IPS-18a (cell line): Measurements from ENCODE around the gene FAM43B.

Experiments
- H3K27ac ChIP-seq: one replicate; pipeline ENCODE4 v1.5.1; 2013; ENCODE audit warnings: low read length
- H3K27me3 ChIP-seq: one replicate; pipeline ENCODE4 v1.6.1; 2013; ENCODE audit warnings: mild to moderate bottlenecking, low read length; ENCODE audit not compliant: control insufficient read depth, insufficient read depth
- H3K36me3 ChIP-seq: one replicate; pipeline ENCODE4 v1.6.1; 2013; ENCODE audit warnings: low read depth, low read length; ENCODE audit not compliant: control insufficient read depth
- H3K4me1 ChIP-seq: one replicate; pipeline ENCODE4 v1.6.1; 2013; ENCODE audit warnings: low read depth, low read length; ENCODE audit not compliant: control insufficient read depth
- H3K4me3 ChIP-seq: one replicate; pipeline ENCODE4 v1.5.1; 2013; ENCODE audit warnings: low read length
- H3K9ac ChIP-seq: one replicate; pipeline ENCODE4 v1.6.1; 2013; ENCODE audit warnings: mild to moderate bottlenecking, low read length, moderate library complexity
- H3K9me3 ChIP-seq: one replicate; pipeline ENCODE4 v1.6.1; 2013; ENCODE audit warnings: low read depth, low read length; ENCODE audit not compliant: control insufficient read depth

FAM43B gene

DNA sequence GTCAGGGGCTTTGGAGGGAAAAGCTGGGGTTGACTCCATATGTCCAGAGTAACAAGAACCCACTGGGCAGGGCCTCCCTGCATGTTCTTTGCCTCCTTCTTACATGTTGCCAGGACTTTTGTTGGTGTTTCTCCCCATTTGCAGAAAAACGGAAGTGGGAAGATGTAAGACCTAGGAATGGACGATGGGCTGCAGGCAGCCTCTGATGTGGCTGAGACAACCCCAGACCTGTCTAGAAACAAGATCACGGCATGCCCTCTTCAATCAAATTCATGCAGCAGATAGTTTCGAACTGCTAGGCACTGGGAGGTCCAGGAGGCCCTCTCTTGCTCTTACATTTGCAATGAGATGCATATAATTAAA lies 3.4 kb downstream of the FAM43B start:
- Histone ChIP-seq H3K36me3 (no peaks in the 10 kb centered on the region), H3K4me1 (no peaks in the 10 kb centered on the region), H3K9me3 (no peaks in the 10 kb centered on the region), H3K4me3 (no peak overlapping the region), H3K27me3 (peaks cover 75% of the 10 kb centered on the region), H3K27ac (no peak overlapping the region), H3K9ac (no peak overlapping the region)

DNA sequence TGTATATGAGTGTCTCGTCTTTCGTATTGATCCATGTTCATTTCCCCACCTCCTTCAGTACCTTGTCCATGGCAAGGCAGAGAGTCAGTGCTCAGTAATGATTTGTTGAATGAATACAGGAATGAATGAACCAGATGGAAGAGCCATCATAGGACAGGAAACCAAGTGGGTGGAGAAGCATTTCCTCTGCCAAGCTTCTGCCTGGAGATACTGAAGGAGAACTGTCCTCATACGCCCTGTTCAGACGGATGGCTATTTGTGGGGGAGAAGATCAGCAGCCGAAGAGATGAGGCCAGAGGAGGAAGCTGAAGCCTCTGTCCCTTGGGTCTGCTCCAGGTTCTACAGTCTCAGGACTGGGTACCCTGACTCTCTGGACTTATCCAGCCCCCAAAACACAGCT lies 5.8 kb downstream of the FAM43B start:
- H3K4me3 ChIP-seq = no peak overlapping the region
- no peak overlapping the region for H3K9ac ChIP-seq
- H3K27me3 ChIP-seq = peaks cover 51% of the 10 kb centered on the region
- H3K27ac ChIP-seq = no peak overlapping the region
- H3K36me3 ChIP-seq = no peaks in the 10 kb centered on the region
- no peaks in the 10 kb centered on the region for H3K9me3 ChIP-seq
- no peaks in the 10 kb centered on the region for H3K4me1 ChIP-seq

DNA sequence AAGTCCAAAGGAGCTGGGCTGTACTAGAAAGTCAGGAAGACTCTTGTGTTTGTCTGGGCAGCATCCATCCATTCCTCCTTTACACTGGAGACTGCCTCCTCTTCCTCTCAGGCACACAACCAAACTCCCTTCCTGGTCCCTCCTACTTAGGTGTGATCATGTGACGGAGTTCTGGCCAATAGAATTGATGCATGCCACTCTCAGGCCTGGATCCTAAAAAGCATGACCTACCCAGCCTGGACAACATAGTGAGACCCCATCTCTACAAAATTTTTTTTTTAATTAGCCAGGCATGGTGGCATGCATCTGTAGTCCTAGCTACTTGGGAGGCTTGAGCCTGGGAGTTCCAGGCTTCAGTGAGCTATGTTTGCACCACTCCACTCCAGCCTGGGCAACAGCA lies 8.6 kb downstream of the FAM43B start:
- no peaks in the 10 kb centered on the region for H3K4me1 ChIP-seq
- H3K4me3 ChIP-seq = no peak overlapping the region
- H3K36me3 ChIP-seq = no peaks in the 10 kb centered on the region
- H3K27me3 ChIP-seq = peaks cover 23% of the 10 kb centered on the region
- H3K9me3 ChIP-seq = no peaks in the 10 kb centered on the region
- no peak overlapping the region for H3K27ac ChIP-seq
- no peak overlapping the region for H3K9ac ChIP-seq

DNA sequence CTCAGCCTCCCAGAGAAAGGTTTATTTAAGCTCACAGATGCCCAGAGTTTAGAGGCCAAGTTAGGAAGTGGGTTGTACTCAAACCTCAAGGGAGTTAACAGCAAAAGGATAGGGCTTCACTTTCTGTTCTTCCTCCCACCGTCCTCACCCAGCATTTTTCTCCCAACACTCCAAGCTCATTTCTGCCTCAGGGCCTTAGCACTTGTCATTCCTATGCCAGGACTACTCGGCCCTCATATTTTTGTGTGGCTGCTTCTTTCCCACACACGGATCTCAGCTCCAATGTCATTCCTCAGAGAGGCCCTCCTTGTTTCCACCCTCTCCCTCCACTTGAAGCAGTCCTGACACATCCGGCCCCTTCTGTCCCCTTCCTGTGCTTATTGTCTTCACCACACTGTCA lies 12.9 kb downstream of the FAM43B start:
- Histone ChIP-seq H3K36me3 (no peaks in the 10 kb centered on the region), H3K27ac (no peak overlapping the region), H3K9ac (no peak overlapping the region), H3K4me3 (no peak overlapping the region), H3K9me3 (no peaks in the 10 kb centered on the region), H3K4me1 (no peaks in the 10 kb centered on the region), H3K27me3 (peaks cover 5% of the 10 kb centered on the region)

DNA sequence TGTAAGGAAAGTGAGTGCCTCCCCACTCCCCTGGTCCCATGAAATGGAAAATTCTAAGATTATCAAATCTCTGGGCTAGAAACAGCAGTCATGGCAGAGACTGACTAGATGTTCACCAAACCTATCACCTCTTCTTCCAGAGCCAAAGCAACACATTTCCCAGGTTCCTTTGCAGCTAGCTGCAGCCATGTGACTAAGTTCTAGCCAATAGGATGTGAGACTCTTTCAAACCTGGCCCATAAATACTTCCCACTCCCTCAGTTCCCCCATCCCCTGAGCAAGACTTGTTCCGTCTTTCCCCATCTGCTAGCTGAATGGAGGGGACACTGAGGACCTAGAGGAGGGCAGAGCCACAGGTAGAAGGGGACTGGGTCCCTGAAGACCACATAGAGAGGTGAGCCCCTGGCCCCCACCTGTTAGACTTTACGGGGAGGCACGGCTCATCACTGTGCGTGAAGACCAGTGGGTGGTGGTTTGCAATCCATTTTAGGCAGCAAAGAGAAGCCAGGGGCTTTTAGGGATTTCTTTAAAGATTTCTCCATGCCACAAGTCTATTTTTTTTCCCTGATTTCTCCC lies 17.2 kb downstream of the FAM43B start:
- Histone ChIP-seq H3K9me3 (no peaks in the 10 kb centered on the region), H3K9ac (no peak overlapping the region), H3K27ac (no peak overlapping the region), H3K4me1 (no peaks in the 10 kb centered on the region), H3K27me3 (peaks cover 8% of the 10 kb centered on the region), H3K36me3 (no peaks in the 10 kb centered on the region), H3K4me3 (no peak overlapping the region)

DNA sequence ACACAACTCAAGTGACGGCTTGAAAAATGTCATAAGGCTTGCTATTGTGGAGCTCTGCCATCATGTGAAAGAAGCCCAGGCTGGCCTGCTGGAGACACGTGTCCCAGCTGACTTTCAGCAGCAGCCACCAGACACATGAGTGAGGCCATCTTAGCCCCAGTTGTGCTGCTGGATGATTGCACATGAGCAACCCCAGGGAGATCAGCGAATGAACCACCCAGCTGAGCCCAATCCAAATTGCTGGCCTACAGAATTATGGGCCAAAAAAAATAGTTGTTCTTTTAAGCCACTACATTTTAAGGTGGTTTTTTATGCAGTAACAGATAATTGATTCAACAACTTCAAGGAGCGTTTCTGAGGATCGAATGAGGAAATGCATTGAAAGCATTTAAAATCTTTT lies 19.1 kb downstream of the FAM43B start:
- Histone ChIP-seq H3K9ac (no peak overlapping the region), H3K36me3 (no peaks in the 10 kb centered on the region), H3K27me3 (peaks cover 8% of the 10 kb centered on the region)

DNA sequence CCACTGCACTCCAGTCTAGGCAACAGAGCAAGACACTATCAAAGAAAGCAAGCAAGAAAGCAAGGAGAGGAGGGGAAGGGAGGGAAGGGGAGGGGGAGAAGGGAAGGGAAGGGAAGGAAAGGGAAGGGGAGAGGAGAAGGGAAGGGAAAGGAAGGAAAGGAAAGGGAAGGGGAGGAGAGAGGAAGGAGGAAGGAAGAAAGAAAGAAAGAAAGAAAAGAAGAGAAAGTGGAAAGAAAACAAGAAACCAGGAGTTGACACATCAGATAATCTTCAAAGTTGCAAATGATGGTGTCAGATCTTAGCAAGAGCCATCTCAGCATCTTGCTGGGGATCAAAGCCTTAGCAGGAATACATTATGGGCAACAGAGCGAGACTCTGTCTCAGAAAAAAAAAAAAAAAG lies 21.6 kb downstream of the FAM43B start:
- Histone ChIP-seq H3K9me3 (no peaks in the 10 kb centered on the region), H3K4me1 (no peaks in the 10 kb centered on the region), H3K27ac (no peak overlapping the region), H3K4me3 (no peak overlapping the region), H3K9ac (no peak overlapping the region), H3K27me3 (peaks cover 8% of the 10 kb centered on the region), H3K36me3 (no peaks in the 10 kb centered on the region)

More for the DNA sequence above, 19.1 kb downstream of the FAM43B start:
- Histone ChIP-seq H3K27ac (no peak overlapping the region), H3K4me1 (no peaks in the 10 kb centered on the region), H3K9me3 (no peaks in the 10 kb centered on the region), H3K4me3 (no peak overlapping the region)

DNA sequence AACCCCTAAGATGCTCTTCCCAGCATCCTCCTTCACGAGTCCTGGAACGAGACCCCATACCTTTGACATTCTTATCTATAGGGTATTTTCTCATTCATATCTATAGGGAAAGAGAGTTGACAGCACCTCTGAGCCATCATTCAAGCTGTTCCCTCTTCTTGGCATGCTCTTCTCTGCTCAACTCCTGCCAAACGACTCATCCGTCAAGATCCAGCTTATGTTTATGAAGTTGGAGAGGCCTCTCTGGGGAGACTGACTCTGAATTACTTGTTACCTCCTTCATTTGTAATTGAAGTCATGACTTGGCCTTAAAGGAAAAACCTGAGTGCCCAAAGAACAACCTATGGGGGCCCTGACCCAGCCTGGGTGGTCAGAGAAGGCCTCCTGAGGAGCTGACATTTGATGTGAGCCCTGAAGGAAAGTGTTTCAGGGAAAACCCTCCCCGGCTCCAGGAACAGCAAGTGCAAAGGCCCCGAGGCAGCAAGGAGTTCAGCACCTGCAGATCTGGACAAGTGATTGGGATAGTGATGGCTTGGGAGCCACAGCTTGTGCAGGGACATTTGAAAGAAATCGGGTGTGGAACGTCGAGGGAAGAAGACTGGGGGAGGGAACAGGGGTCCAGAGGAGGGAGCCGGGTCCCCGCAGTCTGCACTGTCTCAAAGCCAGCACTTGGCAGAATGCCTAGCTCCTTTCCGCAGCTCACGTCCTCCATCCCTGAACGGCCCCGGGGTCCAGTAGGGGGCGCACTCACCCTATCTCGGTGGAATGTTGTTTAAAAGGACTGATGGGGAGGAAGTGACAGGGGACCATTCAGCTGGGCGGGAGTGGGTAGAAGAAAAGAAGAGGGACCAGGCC lies 22.5 kb downstream of the FAM43B start:
- Histone ChIP-seq H3K4me1 (no peaks in the 10 kb centered on the region), H3K9me3 (no peaks in the 10 kb centered on the region), H3K9ac (no peak overlapping the region), H3K4me3 (no peak overlapping the region), H3K27me3 (peaks cover 8% of the 10 kb centered on the region), H3K27ac (no peak overlapping the region), H3K36me3 (no peaks in the 10 kb centered on the region)

DNA sequence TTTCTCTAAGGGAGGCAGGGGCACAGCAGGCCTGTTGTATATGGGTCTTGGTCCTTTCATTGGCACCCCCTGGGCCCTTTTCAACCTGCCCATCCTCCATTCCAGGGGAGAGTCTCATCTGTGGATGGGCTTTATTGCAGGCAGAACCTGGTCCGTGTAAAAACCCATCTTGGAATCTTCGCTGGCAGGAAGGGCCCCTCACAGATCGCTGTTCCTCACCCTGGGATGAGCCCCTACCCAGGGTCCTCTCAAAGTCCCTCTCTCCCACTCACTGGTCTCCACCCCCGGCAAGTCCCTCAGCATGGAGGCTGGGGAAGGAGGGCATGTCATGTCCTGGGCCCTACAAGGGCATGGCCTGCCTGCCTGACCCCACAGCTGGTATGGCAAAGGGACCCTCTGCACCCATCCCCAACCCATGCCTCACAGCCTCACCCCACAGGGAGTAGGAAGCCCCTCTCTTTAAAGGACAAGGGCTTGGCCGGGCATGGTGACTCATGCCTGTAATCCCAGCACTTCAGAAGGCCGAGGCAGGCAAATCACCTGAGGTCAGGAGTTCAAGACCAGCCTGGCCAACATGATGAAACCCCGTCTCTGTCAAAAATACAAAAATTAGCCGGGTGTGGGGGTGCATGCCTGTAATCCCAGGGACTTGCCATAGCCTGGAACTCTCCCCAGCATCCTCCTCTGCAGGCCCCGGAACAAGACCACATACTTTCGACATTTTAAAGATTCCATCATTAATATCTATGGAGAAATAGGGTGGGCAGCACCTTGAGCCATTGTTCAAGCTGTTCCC lies 23.4 kb downstream of the FAM43B start:
- no peaks in the 10 kb centered on the region for H3K4me1 ChIP-seq
- no peak overlapping the region for H3K9ac ChIP-seq
- H3K27me3 ChIP-seq = peaks cover 8% of the 10 kb centered on the region
- no peaks in the 10 kb centered on the region for H3K9me3 ChIP-seq
- no peak overlapping the region for H3K4me3 ChIP-seq
- no peak overlapping the region for H3K27ac ChIP-seq
- no peaks in the 10 kb centered on the region for H3K36me3 ChIP-seq

DNA sequence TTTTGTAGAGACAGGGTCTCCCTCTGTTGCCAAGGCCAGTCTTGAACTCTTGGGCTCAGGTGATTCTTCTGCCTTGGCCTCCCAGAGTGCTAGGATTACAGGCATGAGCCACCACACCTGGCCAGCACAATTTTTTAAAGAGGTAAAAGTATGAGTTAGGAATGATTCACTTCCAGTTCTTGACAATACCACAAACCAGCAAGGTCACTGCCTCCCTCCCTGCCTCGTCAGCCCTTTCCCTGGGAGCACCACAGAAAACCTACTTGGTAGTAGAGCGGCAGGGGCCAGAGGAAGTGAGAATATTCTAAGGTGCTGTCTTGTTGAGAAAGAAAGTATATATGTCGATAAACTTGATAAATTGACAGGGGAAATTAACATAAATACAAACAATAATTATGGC lies 25.7 kb downstream of the FAM43B start:
- H3K27ac ChIP-seq = no peak overlapping the region
- no peaks in the 10 kb centered on the region for H3K4me1 ChIP-seq
- H3K4me3 ChIP-seq = no peak overlapping the region
- H3K9me3 ChIP-seq = no peaks in the 10 kb centered on the region
- no peak overlapping the region for H3K9ac ChIP-seq
- H3K27me3 ChIP-seq = peaks cover 8% of the 10 kb centered on the region
- H3K36me3 ChIP-seq = no peaks in the 10 kb centered on the region

DNA sequence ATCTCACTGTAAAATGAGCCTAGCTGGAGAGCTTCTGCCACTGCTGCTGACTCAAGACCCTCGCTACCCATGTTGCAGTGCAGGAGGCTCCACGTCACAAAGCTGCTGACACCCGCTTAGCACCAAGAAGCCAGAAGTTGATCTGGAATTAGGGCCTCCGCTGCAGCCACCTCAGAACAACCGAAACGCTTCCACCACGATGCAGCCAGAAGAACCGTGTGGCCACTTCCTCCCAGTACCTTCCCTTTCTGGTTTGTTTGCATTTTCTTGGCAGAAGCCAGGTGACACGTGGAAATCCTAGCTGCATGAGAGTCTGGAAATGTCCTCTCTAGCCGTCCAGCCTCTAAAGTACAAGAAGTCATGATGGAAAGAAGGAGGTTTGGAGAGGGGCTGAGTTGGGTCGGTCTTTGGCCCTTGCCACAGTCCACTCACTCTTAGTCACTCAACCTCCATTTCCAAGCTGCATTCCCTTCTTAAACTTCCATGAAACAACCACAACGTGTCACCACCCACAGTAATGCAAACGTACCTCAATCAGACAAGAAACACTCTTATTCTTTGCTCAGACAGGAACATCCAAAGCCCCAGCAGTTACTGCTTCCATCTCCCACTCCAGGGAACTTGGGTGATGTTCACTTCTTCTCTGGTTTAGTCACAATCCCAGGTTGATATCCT lies 26.5 kb downstream of the FAM43B start:
- peaks cover 1% of the 10 kb centered on the region for H3K27me3 ChIP-seq
- H3K4me3 ChIP-seq = no peak overlapping the region
- no peak overlapping the region for H3K9ac ChIP-seq
- H3K36me3 ChIP-seq = no peaks in the 10 kb centered on the region
- no peaks in the 10 kb centered on the region for H3K4me1 ChIP-seq
- no peak overlapping the region for H3K27ac ChIP-seq
- no peaks in the 10 kb centered on the region for H3K9me3 ChIP-seq
